GM12878 (cell line): ENCODE measurements around the gene PITRM1. TPM values are rescaled to one million over a fixed set of nuclear protein-coding genes. Genes with fewer than 3 reads are reported as not detected.

ENCODE experiments used
- ATAC-seq: fragments of 200-7000 bp; cut with Tn5 transposase; 3 replicates; pipeline ENCODE4 v1.9.1; 2020; ENCODE audit warnings: mild to moderate bottlenecking, moderate library complexity
- BruUV-seq: library from RNA; stranded (reverse); fragments of 400-500 nt; replicated peaks from 2 replicates; lab custom pipeline; 2021; lab: Mats Ljungman, UMichigan
- CTCF ChIA-PET: fragments of 300-600 bp; sonication (Branson Sonifier 250); formaldehyde crosslinking; extraction: SDS; loops from one replicate; lab custom pipeline; 2021; ENCODE audit warnings: inconsistent platforms; lab: Yijun Ruan, JAX
- POLR2A ChIA-PET: fragments of 350-600 bp; formaldehyde crosslinking; extraction: SDS; loops from one replicate; lab custom pipeline; 2021; ENCODE audit warnings: inconsistent platforms; lab: Charles Lee
- RAD21 ChIA-PET: fragments of 300-600 bp; sonication (Branson Sonifier 250); formaldehyde crosslinking; loops from one replicate; lab custom pipeline; 2023; ENCODE audit warnings: antibody characterized with exemption; ENCODE audit not compliant: unreplicated experiment; lab: Charles Lee
- SMC1A ChIA-PET: fragments of 300-600 bp; sonication (Branson Sonifier 250); formaldehyde crosslinking; loops from one replicate; lab custom pipeline; 2023; ENCODE audit not compliant: unreplicated experiment, uncharacterized antibody; lab: Charles Lee
- DNase-seq: peaks from one replicate; pipeline ENCODE4 v3.0.0-alpha.2; 2011; ENCODE audit warnings: low read depth, low spot score
- FAIRE-seq: peaks from 3 replicates; lab custom pipeline; 2011; peaks lifted over from hg19 to GRCh38; lab: Jason Lieb, UNC
- H2AFZ ChIP-seq: 2 replicates; pipeline ENCODE4 v1.6.0; 2011; ENCODE audit warnings: low read depth, low read length, control low read depth; ENCODE audit not compliant: control insufficient read depth
- H3K27ac ChIP-seq: 2 replicates; pipeline ENCODE4 v1.5.1; 2011; ENCODE audit warnings: control low read depth; ENCODE audit not compliant: control insufficient read depth, insufficient read depth
- H3K27me3 ChIP-seq, 2 experiments: replicated peaks in 1 of 2; 2 replicates each; pipeline versions ENCODE4 v1.6.0 to v1.6.1; 2011; ENCODE audit warnings: low read length in 1 of 2; ENCODE audit not compliant: control insufficient read depth in 2 of 2, insufficient read depth in 2 of 2
- H3K36me3 ChIP-seq, 2 experiments: 2 replicates each; pipeline ENCODE4 v1.5.1; 2011; ENCODE audit warnings: low read length in 1 of 2; ENCODE audit not compliant: control insufficient read depth in 2 of 2, insufficient read depth in 2 of 2
- H3K4me1 ChIP-seq: 2 replicates; pipeline ENCODE4 v1.6.1; 2011; ENCODE audit warnings: mild to moderate bottlenecking, low read length, moderate library complexity, mixed read lengths; ENCODE audit not compliant: control insufficient read depth, insufficient read depth
- H3K4me2 ChIP-seq: 2 replicates; pipeline ENCODE4 v1.6.0; 2011; ENCODE audit warnings: control low read depth; ENCODE audit not compliant: control insufficient read depth, insufficient read depth
- H3K4me3 ChIP-seq: fragments of 200-600 bp; sonication (generic); 2 replicates; pipeline ENCODE4 v1.5.1; 2016
- H3K79me2 ChIP-seq: 2 replicates; pipeline ENCODE4 v1.6.0; 2011; ENCODE audit warnings: low read length; ENCODE audit not compliant: control insufficient read depth, insufficient read depth
- H3K9ac ChIP-seq: 2 replicates; pipeline ENCODE4 v1.8.0; 2011; ENCODE audit warnings: low read length, control low read depth, mixed read lengths; ENCODE audit not compliant: control insufficient read depth, insufficient read depth
- H3K9me3 ChIP-seq: replicated peaks from 3 replicates; pipeline ENCODE4 v1.5.1; 2011; ENCODE audit warnings: mild to moderate bottlenecking, low read length; ENCODE audit not compliant: control insufficient read depth, insufficient read depth
- H4K20me1 ChIP-seq: 2 replicates; pipeline ENCODE4 v1.6.0; 2011; ENCODE audit not compliant: control insufficient read depth, insufficient read depth
- ASH2L ChIP-seq: fragments of 300-600, 200-600 bp; sonication (generic); IDR thresholded peaks from 2 replicates; pipeline ENCODE4 v1.6.1; 2017; ENCODE audit warnings: low read depth, mild to moderate bottlenecking, borderline replicate concordance
- ATF7 ChIP-seq: fragments of 450-650 bp; IDR thresholded peaks from 2 replicates; pipeline ENCODE4 v1.6.1; 2016; ENCODE audit warnings: low read depth, mild to moderate bottlenecking
- BACH1 ChIP-seq: fragments of 450-650 bp; IDR thresholded peaks from 2 replicates; pipeline ENCODE4 v1.6.1; 2017; ENCODE audit warnings: mild to moderate bottlenecking, borderline replicate concordance
- CHD1 ChIP-seq: IDR thresholded peaks from 2 replicates; pipeline ENCODE4 v1.6.1; 2012; ENCODE audit warnings: low read depth, low read length, improper control_type of control experiment
- EP300 ChIP-seq, 2 experiments: fragments of 150-350 bp in 1 of 2; IDR thresholded peaks; 2 replicates each; pipeline ENCODE4 v1.6.1; 2011 to 2012; ENCODE audit warnings: low read depth in 2 of 2, low read length in 2 of 2, borderline replicate concordance in 1 of 2, improper control_type of control experiment in 1 of 2, inconsistent platforms in 1 of 2; ENCODE audit not compliant: control insufficient read depth in 1 of 2
- KAT2A ChIP-seq: conservative IDR thresholded peaks from 2 replicates; pipeline ENCODE4 v1.6.1; 2011; ENCODE audit warnings: low read depth, low read length; ENCODE audit not compliant: control insufficient read depth
- MEF2B ChIP-seq: fragments of 450-650 bp; IDR thresholded peaks from 2 replicates; pipeline ENCODE4 v1.6.1; 2018; ENCODE audit warnings: mild to moderate bottlenecking, moderate library complexity; ENCODE audit not compliant: partially characterized antibody, poor library complexity, severe bottlenecking
- NBN ChIP-seq: fragments of 450-650 bp; IDR thresholded peaks from 2 replicates; pipeline ENCODE4 v1.6.1; 2016
- NFXL1 ChIP-seq: fragments of 450-650 bp; IDR thresholded peaks from 2 replicates; pipeline ENCODE4 v1.6.1; 2017; ENCODE audit warnings: antibody characterized with exemption, mild to moderate bottlenecking, borderline replicate concordance
- POLR2AphosphoS5 ChIP-seq: IDR thresholded peaks from 2 replicates; pipeline ENCODE4 v1.6.1; 2011; ENCODE audit warnings: mild to moderate bottlenecking, low read length, inconsistent platforms
- RAD51 ChIP-seq: fragments of 450-650 bp; IDR thresholded peaks from 2 replicates; pipeline ENCODE4 v1.6.1; 2016; ENCODE audit warnings: moderate library complexity, mild to moderate bottlenecking, inconsistent platforms
- SMAD1 ChIP-seq: fragments of 450-650 bp; IDR thresholded peaks from 2 replicates; pipeline ENCODE4 v1.6.1; 2018; ENCODE audit warnings: mild to moderate bottlenecking, low read depth; ENCODE audit not compliant: partially characterized antibody
- SMAD5 ChIP-seq: IDR thresholded peaks from 2 replicates; pipeline ENCODE4 v1.6.1; 2016; ENCODE audit warnings: antibody characterized with exemption, low read depth
- SREBF1 ChIP-seq: IDR thresholded peaks from 2 replicates; pipeline ENCODE4 v1.6.1; 2012; ENCODE audit warnings: mild to moderate bottlenecking, low read length
- SREBF2 ChIP-seq: IDR thresholded peaks from 2 replicates; pipeline ENCODE4 v1.6.1; 2012; ENCODE audit warnings: mild to moderate bottlenecking, low read length
- YY1 ChIP-seq: IDR thresholded peaks from 2 replicates; pipeline ENCODE4 v1.6.1; 2011; ENCODE audit warnings: low read depth, mild to moderate bottlenecking, low read length
- ZNF687 ChIP-seq: fragments of 450-650 bp; IDR thresholded peaks from 2 replicates; pipeline ENCODE4 v1.6.1; 2017; ENCODE audit warnings: mild to moderate bottlenecking, moderate library complexity
- WGBS: methylation state at CpG from one replicate; pipeline ENCODE4 v1.1.6; 2016; ENCODE audit warnings: low lambda C conversion rate; ENCODE audit not compliant: insufficient replicate concordance, insufficient coverage; ENCODE audit errors: missing lambda C conversion rate; 5-methylcytosine and 5-hydroxymethylcytosine counted together
- in situ Hi-C: fragments of 300-500 bp; cut with MboI; formaldehyde crosslinking; loops from 9 replicates; pipeline ENCODE4 v1.14.3; 2018; ENCODE audit warnings: mixed read lengths
- intact Hi-C: fragments of 100-400 bp; cut with micrococcal nuclease; formaldehyde crosslinking; loops from one replicate; pipeline ENCODE4 v1.14.2; 2022; ENCODE audit not compliant: unreplicated experiment
- polyA plus RNA-seq, 11 experiments: library from polyadenylated mRNA; depleted of rRNA in 4 of 11; unstranded in 6 of 11; stranded (reverse) in 5 of 11; fragments of >200 nt; fragmentation: Nextera tagmentation in 4 of 11; fragmentation: Illumina TruSeq in 1 of 11; extraction: Ambion mirVana in 4 of 11; extraction: Trizol in 1 of 11; gene quantifications; 1 replicate in 1 of 11; 2 replicates in 10 of 11; pipeline versions ENCODE4 v1.2.1 to v1.2.3, GENCODE V29; 2011 to 2016; ENCODE audit warnings: inconsistent platforms in 2 of 11, missing spikeins in 2 of 11, low read depth in 1 of 11
- total RNA-seq, 4 experiments: library from RNA; depleted of rRNA in 3 of 4; stranded (reverse); fragments of >200 nt in 3 of 4; fragmentation: Illumina TruSeq in 1 of 4; extraction: Trizol in 1 of 4; gene quantifications; 2 replicates each; pipeline versions ENCODE4 v1.2.1 to v1.2.3, GENCODE V29; 2013 to 2021

The PITRM1 gene
- total and polyA plus RNA-seq, 10 of the 15 experiments (the other 5 are each of a cell fraction or from before 2014, with no cell fraction given): 15.5 to 53.0 (median 45.0) TPM

GRCh38 chr10:3199488-3199887, 26.9 kb upstream of the PITRM1 start (continued):
- TF ChIP-seq ZNF687: no peak

- BruUV-seq: no TSS peak
- 30% methylated on average over 7 of the region's 7 CpGs for WGBS
- no peak overlapping the region for H3K27ac ChIP-seq
- FAIRE-seq (no peak), ATAC-seq (no peak), DNase-seq (no peak)
- ChIA-PET POLR2A (no interaction called here), CTCF (interaction anchor here (1.7 kb wide), 1 partner anchor 1567 kb away, joined by 6 read pairs; no protein-coding TSS in a partner anchor), SMC1A (no interaction called here), RAD21 (no interaction called here)
- peaks cover 1 to 15% of the 10 kb centered on the region in 2 experiments for H3K27me3 ChIP-seq
- H3K4me1 ChIP-seq: no peaks in the 10 kb centered on the region
- H3K4me2 ChIP-seq: no peak overlapping the region
- H4K20me1 ChIP-seq: no peaks in the 10 kb centered on the region; the same call in 1 of the 2 replicates
- no peak overlapping the region for H3K4me3 ChIP-seq
- no peaks in the 10 kb centered on the region for H3K79me2 ChIP-seq
- no peak overlapping the region for H3K9ac ChIP-seq
- in situ Hi-C loops: loop anchor here (10.0 kb wide), 1 partner anchor 1456 kb away; no protein-coding TSS in a partner anchor
- intact Hi-C loops: no loop called here
- no peaks in the 10 kb centered on the region for H3K9me3 ChIP-seq
- no peak overlapping the region for H2AFZ ChIP-seq
- H3K36me3 ChIP-seq: no peaks in the 10 kb centered on the region
- no peak for TF ChIP-seq KAT2A
- no peak for TF ChIP-seq EP300 (IDR thresholded peaks at IDR 0.05; ENCODE audit: borderline replicate concordance in 1 of 2, control insufficient read depth in 1 of 2, low read depth in 2 of 2, low read length in 2 of 2)
- TF ChIP-seq BACH1: no peak
- TF ChIP-seq CHD1: no peak
- TF ChIP-seq SMAD5: no peak
- TF ChIP-seq ZNF687: no peak
- no peak for TF ChIP-seq NBN
- TF ChIP-seq NFXL1: no peak
- TF ChIP-seq RAD51: no peak
- no peak for TF ChIP-seq SREBF1
- TF ChIP-seq MEF2B: no peak
- TF ChIP-seq SMAD1: no peak
- no peak for TF ChIP-seq POLR2AphosphoS5
- no peak for TF ChIP-seq ATF7
- TF ChIP-seq SREBF2: no peak
- no peak for TF ChIP-seq ASH2L
- TF ChIP-seq YY1: no peak
Measured at GRCh38 chr10:3198900-3199299, 26.3 kb upstream of the PITRM1 start.
